GM12874 (cell line): ENCODE data around the gene STRN3.

Experiments used
- CTCF ChIP-seq: IDR thresholded peaks from 2 replicates; pipeline ENCODE4 v1.5.1; 2011; ENCODE audit warnings: low read depth, mild to moderate bottlenecking, control low read depth, low read length, moderate library complexity; ENCODE audit not compliant: insufficient read depth

Gene STRN3

GRCh38 chr14:30940886-30941285 lies 85.3 kb downstream of the STRN3 start:
- no peak for TF ChIP-seq CTCF

DNA sequence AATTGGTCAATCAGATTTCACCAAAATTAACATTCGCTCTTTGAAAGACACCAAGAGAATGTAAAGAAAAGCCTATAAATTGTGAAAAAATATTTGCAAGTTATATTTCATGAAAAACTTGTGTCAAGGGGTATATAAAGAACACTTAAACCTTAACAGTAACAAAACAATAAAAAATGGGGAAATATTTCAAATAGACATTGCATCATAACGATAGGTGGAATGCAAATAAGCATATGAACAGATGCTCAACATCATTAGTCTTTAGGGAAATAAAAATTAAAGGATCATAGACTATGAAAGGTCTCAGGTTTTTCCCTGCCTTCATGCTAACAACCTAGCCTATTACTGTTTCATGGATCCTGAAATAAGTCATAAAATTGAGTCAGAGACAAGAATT lies 87.6 kb downstream of the STRN3 start:
- TF ChIP-seq CTCF: no peak

DNA sequence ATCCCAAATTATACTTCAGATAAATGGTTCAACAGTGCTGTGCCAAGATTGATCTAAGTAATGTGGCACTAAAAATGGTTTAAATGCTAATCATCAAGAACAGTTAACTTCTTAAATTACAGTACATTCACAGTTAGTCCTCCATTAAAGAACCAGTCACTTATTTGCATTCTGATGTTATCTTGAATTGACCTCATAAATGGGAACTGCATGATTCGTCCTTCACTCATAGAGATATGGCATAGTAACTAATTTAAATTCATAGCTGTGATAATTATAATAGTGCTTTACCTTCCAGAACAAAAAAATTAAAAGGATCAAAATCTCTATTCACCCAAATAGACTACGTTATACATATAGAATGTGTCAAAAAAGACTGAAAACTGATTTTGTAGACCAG lies 90.7 kb downstream of the STRN3 start:
- TF ChIP-seq CTCF: no peak

DNA sequence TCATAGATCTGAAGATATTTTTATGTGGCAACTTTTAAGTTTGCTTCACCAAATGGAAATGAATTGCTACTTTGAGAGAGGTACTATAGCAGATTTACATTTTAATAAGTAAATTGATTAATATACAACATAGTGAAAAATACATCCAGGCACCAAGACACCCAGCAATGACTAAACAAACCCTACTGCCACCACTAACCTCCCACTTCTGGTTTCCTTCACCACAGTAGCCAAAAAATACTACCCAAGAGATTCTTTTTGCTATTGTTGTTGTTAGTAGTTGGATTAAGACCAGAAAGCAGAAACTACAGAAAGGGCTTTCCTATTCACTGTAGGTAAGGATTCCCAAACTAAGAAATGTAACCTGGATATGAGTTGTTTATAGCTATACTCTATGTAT lies 97.7 kb downstream of the STRN3 start:
- TF ChIP-seq CTCF: no peak

- no peak for TF ChIP-seq CTCF
Observed at GRCh38 chr14:30925254-30925653, 100.9 kb downstream of the STRN3 start.

DNA sequence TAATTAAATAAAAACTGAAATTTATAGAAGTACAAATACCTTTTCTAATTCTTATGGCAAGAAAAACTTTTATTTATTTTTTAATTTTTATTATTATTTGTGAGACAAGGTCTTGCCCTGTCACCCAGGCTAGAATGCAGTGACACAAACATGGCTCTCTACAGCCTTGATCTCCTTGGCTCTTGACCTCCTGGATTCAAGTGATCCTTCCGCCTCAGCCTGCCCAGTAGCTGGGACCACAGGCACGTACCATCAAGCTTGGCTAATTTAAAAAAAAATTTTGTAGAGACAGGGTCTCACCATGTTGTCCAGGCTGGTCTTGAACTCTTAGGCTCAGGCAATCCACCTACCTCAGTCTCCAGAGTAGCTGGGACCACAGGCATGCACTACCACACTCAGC lies 104.4 kb downstream of the STRN3 start:
- TF ChIP-seq CTCF: no peak

GRCh38 chr14:30921305-30921704 lies 104.9 kb downstream of the STRN3 start:
- TF ChIP-seq CTCF: no peak

DNA sequence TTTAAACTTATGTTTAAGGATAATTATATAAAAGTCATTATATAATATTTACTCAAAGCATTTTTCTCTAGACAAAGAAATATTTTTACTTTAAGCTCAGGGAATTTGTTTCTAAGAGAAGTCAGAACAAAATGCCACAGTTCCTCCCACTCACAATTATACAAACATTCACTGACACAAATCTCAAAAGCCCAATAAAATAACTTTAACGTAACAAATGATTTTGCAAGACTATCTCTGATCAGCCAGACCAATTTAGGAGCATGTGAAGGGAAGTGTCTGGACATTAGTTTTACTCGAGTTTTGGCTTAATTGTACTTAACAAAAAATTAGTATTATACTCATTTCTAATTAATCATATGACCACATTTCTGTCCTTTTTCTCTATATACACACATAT lies 110.6 kb downstream of the STRN3 start:
- no peak for TF ChIP-seq CTCF
